Ovary (tissue), 9 donors: ENCODE measurements around the gene AGR3. TPM values are rescaled to one million over a fixed set of nuclear protein-coding genes. Genes with fewer than 3 reads are reported as not detected.

Source experiments
- DNase-seq, 5 donors: peaks; one replicate each; pipeline ENCODE4 v3.0.0-alpha.2; 2019 to 2020
- H3K27ac ChIP-seq, 2 donors: fragments of 200-600 bp; one replicate each; pipeline versions ENCODE4 v1.5.1 to v1.8.0; 2019 to 2022
- H3K27me3 ChIP-seq: fragments of 200-600 bp; one replicate; pipeline ENCODE4 v1.8.0; 2022
- H3K36me3 ChIP-seq: fragments of 200-600 bp; sonication (generic); one replicate; pipeline ENCODE4 v1.5.1; 2019
- H3K4me1 ChIP-seq: one replicate; pipeline ENCODE4 v1.8.1; 2013; ENCODE audit warnings: mild to moderate bottlenecking, moderate library complexity; ENCODE audit not compliant: insufficient read depth
- H3K4me3 ChIP-seq: fragments of 200-600 bp; sonication (generic); one replicate; pipeline ENCODE4 v1.5.1; 2017
- H3K9me3 ChIP-seq, 2 donors: fragments of 200-600 bp in 1 of 2; sonication (generic) in 1 of 2; one replicate each; pipeline versions ENCODE4 v1.5.1 to v1.8.1; 2013 to 2019; ENCODE audit warnings: mild to moderate bottlenecking in 1 of 2, moderate library complexity in 1 of 2
- EP300 ChIP-seq: sonication (generic); formaldehyde crosslinking; IDR thresholded peaks from one replicate; pipeline ENCODE4 v1.6.1; 2017; ENCODE audit warnings: antibody characterized with exemption
- POLR2A ChIP-seq: fragments of 450-650 bp; IDR thresholded peaks from one replicate; pipeline ENCODE4 v1.6.1; 2017; ENCODE audit warnings: antibody characterized with exemption, mild to moderate bottlenecking, moderate library complexity
- WGBS, 3 donors: extraction: QIAGEN DNeasy Blood & Tissue Kit in 1 of 3; methylation state at CpG; one replicate each; pipeline versions ENCODE4 v1.1.5 to v1.1.7; 2013 to 2017; 5-methylcytosine and 5-hydroxymethylcytosine counted together
- intact Hi-C, 4 donors: fragments of 100-400 bp; cut with DNase I; formaldehyde crosslinking; loops; one replicate each; pipeline versions ENCODE4 v1.11.0 to v1.15.1; 2022 to 2023
- polyA plus RNA-seq, 2 donors: library from polyadenylated mRNA; stranded (reverse); fragments of 200-250 nt in 1 of 2; fragments of 350-450 nt in 1 of 2; fragmentation: Illumina TruSeq in 1 of 2; extraction: RNeasy Lipid Tissue Mini Kit (QIAGEN cat#74804) in 1 of 2; gene quantifications; one replicate each; pipeline ENCODE4 v1.2.3, GENCODE V29; 2013 to 2014
- total RNA-seq, 7 donors: library from RNA; depleted of rRNA in 2 of 7; stranded (reverse); fragments of >200 nt in 2 of 7; fragmentation: NEBNext Ultra II Directional in 3 of 7; extraction: Animal tissue kit (Norgen Biotek cat#: 25700) in 3 of 7; gene quantifications; one replicate each; pipeline versions ENCODE4 v1.1.0 to v1.2.4, GENCODE V29; 2016 to 2023
- TF ChIP-seq, protein P1 (sequence below), 3 donors: fragments of 450-650 bp in 2 of 3; fragments of 200-600 bp in 1 of 3; IDR thresholded peaks; one replicate each; pipeline versions ENCODE4 v1.5.1 to v1.8.0; 2016 to 2022; ENCODE audit warnings: antibody characterized with exemption in 3 of 3, mild to moderate bottlenecking in 1 of 3
- donor health status: DM: no; HTN: no; CAD: no; lungs with moderate emphysema.
- donor health status: DM: no; HTN: no; CAD: no.
- donor health status: Bipolar disorder and iron deficiency.
- donor health status: DM: yes; HTN: yes; CAD: no.
- donor health status: DM: no; HTN: no; CAD: no.
- donor health status: DM: yes; HTN: yes; CAD: no.

The AGR3 gene
- total and polyA plus RNA-seq, 9 donors: 0.12 to 57.2 (median 2.3) TPM; not detected in 3

DNA sequence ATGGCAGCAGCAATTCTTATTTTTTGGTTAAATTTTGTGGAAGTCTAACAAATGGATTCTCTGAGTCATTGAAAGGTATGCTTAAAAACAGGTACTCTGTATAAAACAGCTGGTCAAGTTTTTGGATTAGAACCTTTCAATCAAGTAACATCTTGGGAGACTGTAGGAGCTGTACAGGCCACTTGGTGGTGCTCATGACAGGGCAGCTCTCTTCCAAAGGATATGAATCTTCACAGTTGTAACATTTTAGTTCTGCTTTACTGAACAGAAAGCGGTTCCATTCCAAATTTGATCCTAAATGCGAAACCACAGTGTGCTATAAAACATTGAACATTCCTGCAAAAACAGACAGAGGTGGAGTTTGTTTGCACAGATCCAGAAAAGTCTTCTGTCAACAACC, 44.5 kb upstream of the AGR3 start:
- H3K4me1 ChIP-seq: no peaks in the 10 kb centered on the region
- TF ChIP-seq EP300: no peak
- TF ChIP-seq, protein P1, sequence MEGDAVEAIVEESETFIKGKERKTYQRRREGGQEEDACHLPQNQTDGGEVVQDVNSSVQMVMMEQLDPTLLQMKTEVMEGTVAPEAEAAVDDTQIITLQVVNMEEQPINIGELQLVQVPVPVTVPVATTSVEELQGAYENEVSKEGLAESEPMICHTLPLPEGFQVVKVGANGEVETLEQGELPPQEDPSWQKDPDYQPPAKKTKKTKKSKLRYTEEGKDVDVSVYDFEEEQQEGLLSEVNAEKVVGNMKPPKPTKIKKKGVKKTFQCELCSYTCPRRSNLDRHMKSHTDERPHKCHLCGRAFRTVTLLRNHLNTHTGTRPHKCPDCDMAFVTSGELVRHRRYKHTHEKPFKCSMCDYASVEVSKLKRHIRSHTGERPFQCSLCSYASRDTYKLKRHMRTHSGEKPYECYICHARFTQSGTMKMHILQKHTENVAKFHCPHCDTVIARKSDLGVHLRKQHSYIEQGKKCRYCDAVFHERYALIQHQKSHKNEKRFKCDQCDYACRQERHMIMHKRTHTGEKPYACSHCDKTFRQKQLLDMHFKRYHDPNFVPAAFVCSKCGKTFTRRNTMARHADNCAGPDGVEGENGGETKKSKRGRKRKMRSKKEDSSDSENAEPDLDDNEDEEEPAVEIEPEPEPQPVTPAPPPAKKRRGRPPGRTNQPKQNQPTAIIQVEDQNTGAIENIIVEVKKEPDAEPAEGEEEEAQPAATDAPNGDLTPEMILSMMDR (IDR thresholded peaks at IDR 0.05): peak in 1 of 3 donors; percentile 31
- H3K27me3 ChIP-seq: no peaks in the 10 kb centered on the region
- DNase-seq: no peak
- no peaks in the 10 kb centered on the region for H3K36me3 ChIP-seq
- H3K9me3 ChIP-seq: no peaks in the 10 kb centered on the region
- intact Hi-C loops: no loop called here
- WGBS, 3 donors: 31 to 71% (median 64%) methylated on average over 2 of the region's 2 CpGs
- no peak overlapping the region for H3K27ac ChIP-seq
- no peak overlapping the region for H3K4me3 ChIP-seq

DNA sequence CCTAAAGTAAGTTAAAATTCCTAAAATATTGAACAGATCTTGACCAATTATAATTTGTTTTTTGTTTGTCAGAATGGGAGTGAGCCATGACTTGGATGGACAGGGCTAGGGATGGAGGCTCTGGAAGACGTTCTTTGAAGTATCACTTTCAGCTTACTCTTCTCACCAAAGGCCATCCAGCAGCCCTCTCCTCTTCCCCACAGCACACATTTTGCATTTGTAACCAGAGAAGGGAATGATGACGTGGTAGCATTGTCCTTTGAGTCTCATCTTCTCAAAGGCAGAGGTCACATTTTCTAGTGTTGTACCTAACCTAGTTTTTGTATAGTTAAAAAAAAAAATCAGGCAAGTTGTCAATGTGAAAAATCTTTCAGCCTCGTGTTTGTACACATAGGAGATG, 43.8 kb upstream of the AGR3 start:
- no peak overlapping the region for H3K27ac ChIP-seq
- H3K27me3 ChIP-seq: no peaks in the 10 kb centered on the region
- H3K4me3 ChIP-seq: no peak overlapping the region
- H3K9me3 ChIP-seq: no peaks in the 10 kb centered on the region
- TF ChIP-seq EP300 (no peak), POLR2A (no peak)
- TF ChIP-seq, protein P1 (IDR thresholded peaks at IDR 0.05): no peak
- H3K4me1 ChIP-seq: no peaks in the 10 kb centered on the region
- WGBS, 3 donors: 72 to 81% (median 74%) methylated on average over 3 of the region's 3 CpGs
- no peak for DNase-seq
- intact Hi-C loops: no loop called here
- H3K36me3 ChIP-seq: no peaks in the 10 kb centered on the region

DNA sequence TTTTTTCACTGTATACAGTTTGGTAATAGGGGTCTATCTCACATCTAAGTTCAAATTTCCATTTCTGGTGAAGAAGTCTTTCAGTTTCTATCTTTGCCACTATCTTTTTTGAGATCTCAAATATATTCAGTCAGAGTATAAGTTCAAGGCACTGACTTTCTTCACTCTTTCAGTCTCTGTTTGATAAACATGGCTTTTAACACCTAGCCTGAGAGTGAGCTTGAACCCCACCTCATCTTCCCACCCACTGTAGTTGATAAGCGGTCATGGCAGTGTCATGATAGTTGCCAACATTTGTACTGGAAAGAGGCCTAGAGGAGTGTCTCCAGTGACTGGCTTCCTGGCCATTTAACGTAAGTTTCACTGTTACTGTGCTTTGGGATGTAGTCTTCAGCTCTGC, 41.2 kb upstream of the AGR3 start:
- no peak for DNase-seq
- Histone ChIP-seq H3K4me1 (no peaks in the 10 kb centered on the region), H3K9me3 (no peaks in the 10 kb centered on the region), H3K27ac (no peak overlapping the region), H3K27me3 (no peaks in the 10 kb centered on the region), H3K36me3 (no peaks in the 10 kb centered on the region), H3K4me3 (no peak overlapping the region)
- intact Hi-C loops: no loop called here
- TF ChIP-seq EP300 (no peak), POLR2A (no peak)
- TF ChIP-seq, protein P1 (IDR thresholded peaks at IDR 0.05): no peak
- WGBS, 3 donors: 95 to 100% (median 98%) methylated on average over 2 of the region's 2 CpGs

DNA sequence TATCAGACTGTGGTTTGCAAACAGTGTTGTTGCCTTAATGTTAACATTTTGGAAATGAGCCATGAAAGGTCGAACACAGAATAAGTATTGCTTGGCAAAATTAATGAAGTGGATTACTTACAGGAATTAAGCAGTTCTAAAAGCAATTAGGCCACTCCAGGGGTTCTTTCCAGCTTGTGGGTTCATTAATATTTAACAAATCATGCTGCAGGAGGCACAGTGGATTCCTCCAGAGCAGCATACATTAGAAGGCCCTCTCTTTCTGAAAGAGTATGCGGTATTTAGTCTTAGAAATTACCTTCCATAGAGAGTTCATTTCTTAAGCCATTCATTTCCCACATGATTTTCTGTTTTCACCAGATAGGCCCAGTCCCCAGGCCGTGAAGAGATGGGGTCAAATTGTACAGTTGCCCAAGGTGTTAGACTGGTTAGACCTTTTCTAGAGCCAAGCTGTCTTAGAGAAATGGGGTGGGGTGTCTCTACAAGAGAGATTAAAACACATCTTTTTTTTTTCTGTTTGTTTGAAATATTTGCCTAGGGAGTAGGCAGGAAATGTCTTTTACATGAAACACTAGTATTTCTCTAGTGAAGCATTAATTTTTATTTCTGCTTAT, 40.0 kb upstream of the AGR3 start:
- H3K27ac ChIP-seq: no peak overlapping the region
- intact Hi-C loops: no loop called here
- no peaks in the 10 kb centered on the region for H3K27me3 ChIP-seq
- no peak for DNase-seq
- 41 to 44% (median 43%) methylated on average over 3 of the region's 3 CpGs for WGBS, 3 donors
- no peaks in the 10 kb centered on the region for H3K36me3 ChIP-seq
- H3K9me3 ChIP-seq: no peaks in the 10 kb centered on the region
- no peak overlapping the region for H3K4me3 ChIP-seq
- TF ChIP-seq EP300: no peak
- TF ChIP-seq POLR2A: no peak
- H3K4me1 ChIP-seq: no peaks in the 10 kb centered on the region

DNA sequence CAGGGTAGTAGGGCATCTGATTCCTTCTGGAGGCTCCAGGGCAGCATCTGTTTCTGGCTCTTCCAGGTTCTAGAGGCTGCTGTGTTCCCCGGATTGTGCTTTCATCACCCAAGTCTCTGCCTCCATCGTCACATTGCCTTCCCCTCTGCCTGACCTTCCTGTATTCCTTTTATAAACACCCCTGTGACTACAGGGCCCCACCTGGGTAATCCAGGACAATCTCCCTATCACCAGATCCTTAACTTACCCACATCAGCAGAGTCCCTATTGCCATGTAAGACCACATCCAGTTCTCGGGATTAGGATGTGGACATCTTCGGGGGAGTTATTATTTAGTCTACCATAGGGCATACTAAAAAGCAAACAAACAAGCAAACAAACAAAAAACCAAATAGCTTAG, 39.4 kb upstream of the AGR3 start:
- no peaks in the 10 kb centered on the region for H3K9me3 ChIP-seq
- H3K4me3 ChIP-seq: no peak overlapping the region
- intact Hi-C loops: no loop called here
- TF ChIP-seq, protein P1 (IDR thresholded peaks at IDR 0.05): no peak
- no peak for TF ChIP-seq POLR2A
- no peak for TF ChIP-seq EP300
- H3K4me1 ChIP-seq: no peaks in the 10 kb centered on the region
- H3K27ac ChIP-seq: no peak overlapping the region
- no peaks in the 10 kb centered on the region for H3K36me3 ChIP-seq
- no peaks in the 10 kb centered on the region for H3K27me3 ChIP-seq
- 70 to 73% (median 73%) methylated on average over 4 of the region's 4 CpGs for WGBS, 3 donors
- no peak for DNase-seq
